ENCODE data around the gene APCDD1L. TPM values are rescaled to one million over a fixed set of nuclear protein-coding genes. Genes with fewer than 3 reads are reported as not detected.

The APCDD1L gene
- total RNA-seq, 4 donors from 2014 or later = 0.23 to 1.2 (median 1.1) TPM

DNA sequence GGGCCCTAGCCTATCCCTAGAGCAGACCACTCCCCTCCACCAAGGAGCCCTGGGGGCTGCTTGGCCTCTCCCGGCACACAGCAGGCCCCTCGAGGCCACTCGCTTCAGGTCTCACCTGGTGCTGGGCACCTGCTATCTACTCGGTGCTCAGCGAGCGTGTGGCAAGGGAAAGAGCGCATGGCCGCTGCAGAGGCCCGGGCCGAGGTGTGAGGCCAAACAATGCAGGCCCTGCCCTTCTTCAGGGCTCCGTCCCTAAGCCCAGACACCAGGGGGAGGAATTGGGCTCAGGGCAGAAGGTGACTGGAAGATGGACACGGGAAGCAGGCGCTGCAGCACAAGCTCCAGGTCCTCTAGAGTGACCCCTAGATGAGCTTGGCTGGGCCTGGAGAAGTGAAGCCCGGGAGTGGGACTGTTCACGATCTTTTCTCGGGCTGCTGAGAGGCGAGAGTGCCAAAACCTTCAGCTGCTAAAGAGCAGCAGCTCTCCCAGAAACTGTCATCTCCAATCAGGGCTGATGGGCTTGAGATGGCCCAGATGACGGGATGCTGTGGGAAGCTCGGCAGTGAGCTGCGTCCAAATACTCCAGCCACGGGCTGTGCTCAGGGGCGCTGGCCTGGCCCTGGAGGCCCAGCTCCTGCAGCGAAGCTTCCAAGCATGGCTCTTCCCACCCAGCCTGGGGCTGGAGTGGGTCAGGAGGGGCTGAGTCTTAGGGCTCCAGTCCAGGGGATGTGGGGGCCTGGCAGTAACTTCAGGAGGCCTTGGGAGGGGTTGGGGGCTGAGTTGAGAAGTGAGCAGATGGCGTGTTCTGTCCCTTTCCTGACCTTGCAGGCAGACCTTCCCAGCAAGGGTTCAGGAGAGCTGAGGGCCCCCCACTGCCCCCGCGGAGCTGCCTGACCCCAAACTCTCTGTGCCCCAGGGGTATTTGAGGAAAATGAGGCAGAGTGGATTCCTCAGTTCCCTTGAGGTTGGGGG is 43.7 kb downstream of the APCDD1L start:
- WGBS = 81% methylated on average over 6 of the region's 26 CpGs
- no peak overlapping the region for H3K27ac ChIP-seq
- no peak overlapping the region for H3K4me3 ChIP-seq
- peak in 1 of 2 donors; percentile 53 for DNase-seq (ENCODE audit: low spot score in 2 of 2)
- H3K36me3 ChIP-seq = no peaks in the 10 kb centered on the region
- no peaks in the 10 kb centered on the region for H3K27me3 ChIP-seq
- no peaks in the 10 kb centered on the region for H3K4me1 ChIP-seq
- TF ChIP-seq, protein P1, sequence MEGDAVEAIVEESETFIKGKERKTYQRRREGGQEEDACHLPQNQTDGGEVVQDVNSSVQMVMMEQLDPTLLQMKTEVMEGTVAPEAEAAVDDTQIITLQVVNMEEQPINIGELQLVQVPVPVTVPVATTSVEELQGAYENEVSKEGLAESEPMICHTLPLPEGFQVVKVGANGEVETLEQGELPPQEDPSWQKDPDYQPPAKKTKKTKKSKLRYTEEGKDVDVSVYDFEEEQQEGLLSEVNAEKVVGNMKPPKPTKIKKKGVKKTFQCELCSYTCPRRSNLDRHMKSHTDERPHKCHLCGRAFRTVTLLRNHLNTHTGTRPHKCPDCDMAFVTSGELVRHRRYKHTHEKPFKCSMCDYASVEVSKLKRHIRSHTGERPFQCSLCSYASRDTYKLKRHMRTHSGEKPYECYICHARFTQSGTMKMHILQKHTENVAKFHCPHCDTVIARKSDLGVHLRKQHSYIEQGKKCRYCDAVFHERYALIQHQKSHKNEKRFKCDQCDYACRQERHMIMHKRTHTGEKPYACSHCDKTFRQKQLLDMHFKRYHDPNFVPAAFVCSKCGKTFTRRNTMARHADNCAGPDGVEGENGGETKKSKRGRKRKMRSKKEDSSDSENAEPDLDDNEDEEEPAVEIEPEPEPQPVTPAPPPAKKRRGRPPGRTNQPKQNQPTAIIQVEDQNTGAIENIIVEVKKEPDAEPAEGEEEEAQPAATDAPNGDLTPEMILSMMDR (IDR thresholded peaks at IDR 0.05) = no peak
- TF ChIP-seq POLR2A (IDR thresholded peaks at IDR 0.05) (no peak), POLR2AphosphoS5 (IDR thresholded peaks at IDR 0.05) (no peak), EP300 (IDR thresholded peaks at IDR 0.05) (no peak)
- no peaks in the 10 kb centered on the region for H3K9me3 ChIP-seq

DNA sequence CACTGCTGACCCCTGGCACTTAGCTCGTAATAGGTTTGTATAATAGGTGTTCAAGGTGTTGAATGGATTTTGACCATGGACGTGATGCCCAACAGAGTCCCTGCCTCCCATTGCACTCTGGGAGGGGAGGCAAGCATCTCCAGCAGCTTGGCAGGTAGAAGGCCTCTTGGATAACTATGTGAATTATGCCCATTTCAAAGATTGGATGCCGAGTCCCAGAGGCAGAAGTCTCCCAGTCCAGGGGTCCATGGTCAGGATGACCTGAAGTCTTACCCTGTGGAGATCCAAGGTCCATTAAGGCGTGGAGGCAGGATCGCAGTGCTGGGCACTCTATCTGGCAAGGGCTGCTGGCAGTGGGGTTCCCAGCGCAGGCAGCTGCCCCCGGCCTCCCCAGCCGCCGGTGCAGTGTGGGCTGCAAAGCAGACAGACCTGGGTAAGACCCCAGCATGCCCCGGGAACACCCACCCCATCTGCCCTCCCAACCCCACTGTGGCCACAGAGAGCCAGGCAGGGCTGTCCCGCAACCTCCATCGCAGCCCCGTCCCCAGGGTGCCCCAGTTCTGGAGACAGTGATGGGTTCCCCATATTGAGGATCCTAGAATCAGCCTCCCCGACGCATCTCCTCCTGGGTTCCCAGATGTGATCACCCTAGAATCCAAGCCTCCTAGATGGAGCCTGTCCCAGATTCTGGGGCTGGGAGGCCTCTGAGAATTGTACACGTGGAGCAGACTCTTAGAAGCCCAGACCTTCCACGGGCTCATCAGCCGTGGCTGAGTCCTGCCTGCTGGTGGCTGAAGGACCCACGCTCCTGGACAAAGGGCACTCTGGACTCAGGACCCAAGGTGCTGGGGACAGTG is 44.6 kb downstream of the APCDD1L start:
- Histone ChIP-seq H3K36me3 (no peaks in the 10 kb centered on the region), H3K9me3 (no peaks in the 10 kb centered on the region), H3K27ac (no peak overlapping the region), H3K27me3 (no peaks in the 10 kb centered on the region), H3K4me3 (no peak overlapping the region), H3K4me1 (no peaks in the 10 kb centered on the region)
- 94% methylated on average over 13 of the region's 19 CpGs for WGBS
- TF ChIP-seq, protein P1 (IDR thresholded peaks at IDR 0.05) = no peak
- TF ChIP-seq POLR2AphosphoS5 (IDR thresholded peaks at IDR 0.05) (no peak), POLR2A (IDR thresholded peaks at IDR 0.05) (no peak), EP300 (IDR thresholded peaks at IDR 0.05) (no peak)
- peak in 1 of 2 donors; percentile 65 for DNase-seq (ENCODE audit: low spot score in 2 of 2)

DNA sequence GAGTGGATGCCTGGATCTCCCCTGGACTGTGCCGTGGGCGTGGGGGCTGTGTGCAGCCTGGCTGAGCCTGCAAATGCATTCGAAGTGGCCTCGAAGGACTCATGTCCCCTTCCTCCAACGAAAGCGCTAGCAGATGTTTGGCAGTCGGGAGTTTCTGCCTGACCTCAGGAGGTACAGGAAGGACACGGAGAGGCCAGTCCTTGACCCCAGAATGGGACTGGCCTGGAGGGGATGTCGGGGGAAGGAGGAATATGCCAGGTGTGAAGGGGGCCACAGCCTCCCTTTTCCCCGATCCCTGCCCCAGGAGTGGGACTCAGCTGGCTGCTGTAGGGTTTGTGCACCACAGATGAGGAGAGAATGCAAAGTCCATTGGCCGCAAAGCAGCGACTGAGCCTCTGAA is 45.6 kb downstream of the APCDD1L start:
- no peak for DNase-seq (ENCODE audit: low spot score in 2 of 2)
- H3K27me3 ChIP-seq = no peaks in the 10 kb centered on the region
- H3K27ac ChIP-seq = no peak overlapping the region
- H3K9me3 ChIP-seq = no peaks in the 10 kb centered on the region
- H3K4me1 ChIP-seq = no peaks in the 10 kb centered on the region
- no peak overlapping the region for H3K4me3 ChIP-seq
- WGBS = 73% methylated on average over 11 of the region's 12 CpGs
- no peaks in the 10 kb centered on the region for H3K36me3 ChIP-seq
- TF ChIP-seq, protein P1 (IDR thresholded peaks at IDR 0.05) = no peak
- no peak for TF ChIP-seq POLR2AphosphoS5 (IDR thresholded peaks at IDR 0.05)

DNA sequence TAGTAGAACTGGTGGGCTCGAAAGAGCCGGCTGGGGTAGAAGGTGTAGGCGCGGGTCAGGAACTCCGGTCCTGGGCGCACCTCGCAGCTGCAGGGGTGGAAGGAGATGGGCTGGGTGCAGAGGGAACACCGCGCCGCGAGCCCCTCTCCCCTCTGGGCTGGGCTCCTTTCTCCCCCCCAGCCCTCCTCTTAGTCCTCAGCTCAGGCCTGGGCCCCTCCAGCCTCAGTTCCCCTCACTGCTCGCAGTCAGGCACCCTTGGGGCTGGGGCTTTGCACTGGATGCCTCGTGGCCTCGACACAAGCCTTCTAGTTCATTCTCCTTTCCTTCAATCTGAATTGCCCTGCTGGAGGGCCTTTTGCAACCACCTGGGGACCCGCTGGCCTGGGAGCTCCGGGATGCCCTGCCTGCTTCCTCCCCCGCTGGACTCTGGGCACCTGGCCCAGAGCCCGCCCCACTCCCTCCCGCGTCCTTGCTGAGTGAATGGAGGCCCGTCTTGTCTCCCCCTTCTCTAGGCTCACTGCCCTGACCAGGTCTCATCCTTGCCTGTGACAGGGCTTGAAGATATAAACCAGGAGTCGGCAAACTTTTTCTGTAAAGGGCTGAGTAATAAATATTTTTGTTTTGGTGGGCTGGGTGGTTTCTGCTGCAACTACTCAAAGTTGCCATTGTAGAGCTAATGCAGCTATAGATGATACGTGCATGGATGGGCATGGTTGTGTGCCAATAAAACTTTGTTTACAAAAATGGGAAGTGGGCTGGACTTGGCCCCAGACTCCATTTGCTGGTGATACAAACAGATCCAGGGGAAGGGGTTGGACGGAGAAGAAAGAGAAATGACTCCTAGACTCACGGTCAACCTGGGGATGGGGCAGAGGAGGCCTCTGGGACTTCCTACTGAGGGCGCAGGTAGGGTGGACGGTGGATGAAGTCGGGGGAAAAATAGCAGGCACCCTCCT is 47.3 kb downstream of the APCDD1L start:
- Histone ChIP-seq H3K4me1 (no peaks in the 10 kb centered on the region), H3K27me3 (no peaks in the 10 kb centered on the region), H3K9me3 (no peaks in the 10 kb centered on the region), H3K27ac (no peak overlapping the region), H3K36me3 (no peaks in the 10 kb centered on the region), H3K4me3 (no peak overlapping the region)
- TF ChIP-seq, protein P1 (IDR thresholded peaks at IDR 0.05) = no peak
- no peak for TF ChIP-seq POLR2A (IDR thresholded peaks at IDR 0.05)
- TF ChIP-seq EP300 (IDR thresholded peaks at IDR 0.05) = no peak
- no peak for TF ChIP-seq POLR2AphosphoS5 (IDR thresholded peaks at IDR 0.05)
- WGBS = 90% methylated on average over 27 of the region's 28 CpGs
- DNase-seq (ENCODE audit: low spot score in 2 of 2) = no peak

Data from suprapubic skin (tissue), 4 donors.